Epidermal melanocyte (primary cell): ENCODE measurements around the gene PPP1R1C.

Experiments
- DNase-seq: peaks from one replicate; pipeline ENCODE4 v3.0.0; 2011; ENCODE audit warnings: low spot score; ENCODE audit not compliant: insufficient read length

The PPP1R1C gene

GRCh38 chr2:181971032-181971431 lies 14.6 kb upstream of the PPP1R1C start:
- DNase-seq: no peak

GRCh38 chr2:181972431-181973170 lies 13.1 kb upstream of the PPP1R1C start:
- no peak for DNase-seq

- no peak for DNase-seq
Measured at GRCh38 chr2:181973171-181973783, 12.4 kb upstream of the PPP1R1C start.

GRCh38 chr2:181977661-181978350 lies 7.8 kb upstream of the PPP1R1C start:
- DNase-seq: no peak

- DNase-seq: no peak
Measured at GRCh38 chr2:181978351-181979150, 7.1 kb upstream of the PPP1R1C start.

- no peak for DNase-seq
Measured at GRCh38 chr2:181984060-181984459, 1.6 kb upstream of the PPP1R1C start.

GRCh38 chr2:181984814-181985631 lies 630 bp upstream of the PPP1R1C start:
- no peak for DNase-seq

DNA sequence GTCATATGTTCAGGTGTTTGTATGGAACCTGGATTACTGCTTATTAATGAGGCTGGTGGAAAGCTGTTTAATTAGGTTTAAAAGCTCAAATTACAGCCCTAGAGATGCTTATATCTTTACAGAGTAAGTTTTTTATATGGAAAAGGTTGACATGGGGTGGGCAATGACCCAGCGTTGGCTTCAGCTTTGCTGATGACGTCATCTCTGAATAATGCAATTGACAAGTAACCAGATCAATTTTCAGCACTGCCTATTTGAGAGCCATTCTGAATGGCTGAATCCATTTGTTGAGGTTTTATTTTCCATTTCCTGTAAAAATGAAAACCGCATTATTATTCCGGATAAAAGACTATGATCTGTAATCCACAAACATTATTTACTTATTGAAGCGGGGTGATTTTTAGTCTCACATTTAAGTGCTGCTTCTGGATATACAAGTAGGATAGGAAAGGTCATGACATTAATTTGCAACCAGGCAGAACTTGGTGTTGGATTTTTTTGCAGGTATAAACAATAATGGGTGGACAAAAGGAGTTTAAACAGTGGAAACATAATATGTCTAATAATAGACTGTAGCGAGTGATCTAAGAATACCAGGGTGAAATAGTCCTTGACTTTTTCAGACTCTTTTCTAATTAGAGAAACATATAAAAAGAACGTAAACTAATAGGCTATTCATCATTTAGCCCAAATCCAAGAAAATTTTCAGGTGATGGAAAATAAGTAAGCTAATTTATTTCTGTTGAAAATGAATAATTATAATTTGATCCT lies 2.7 kb downstream of the PPP1R1C start:
- DNase-seq: no peak

DNA sequence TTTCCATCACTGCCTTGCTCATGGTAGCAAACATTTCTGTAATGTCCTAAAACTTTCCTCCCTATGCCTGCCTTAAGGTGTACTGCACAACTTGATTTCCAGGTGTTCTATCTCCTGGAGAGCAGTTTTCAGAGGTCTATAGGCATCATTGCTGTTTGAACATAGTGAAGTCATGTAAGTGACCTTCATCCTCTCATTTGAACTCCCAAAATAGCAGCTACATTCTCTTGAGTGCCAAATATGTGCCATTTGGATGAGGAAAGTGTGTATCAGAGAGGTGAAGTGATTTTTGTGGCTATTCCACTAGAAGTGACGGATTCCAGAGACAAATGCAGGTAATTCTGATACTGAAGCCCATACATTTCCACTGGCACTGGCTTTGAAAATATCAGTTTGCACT lies 3.4 kb downstream of the PPP1R1C start:
- DNase-seq: no peak

DNA sequence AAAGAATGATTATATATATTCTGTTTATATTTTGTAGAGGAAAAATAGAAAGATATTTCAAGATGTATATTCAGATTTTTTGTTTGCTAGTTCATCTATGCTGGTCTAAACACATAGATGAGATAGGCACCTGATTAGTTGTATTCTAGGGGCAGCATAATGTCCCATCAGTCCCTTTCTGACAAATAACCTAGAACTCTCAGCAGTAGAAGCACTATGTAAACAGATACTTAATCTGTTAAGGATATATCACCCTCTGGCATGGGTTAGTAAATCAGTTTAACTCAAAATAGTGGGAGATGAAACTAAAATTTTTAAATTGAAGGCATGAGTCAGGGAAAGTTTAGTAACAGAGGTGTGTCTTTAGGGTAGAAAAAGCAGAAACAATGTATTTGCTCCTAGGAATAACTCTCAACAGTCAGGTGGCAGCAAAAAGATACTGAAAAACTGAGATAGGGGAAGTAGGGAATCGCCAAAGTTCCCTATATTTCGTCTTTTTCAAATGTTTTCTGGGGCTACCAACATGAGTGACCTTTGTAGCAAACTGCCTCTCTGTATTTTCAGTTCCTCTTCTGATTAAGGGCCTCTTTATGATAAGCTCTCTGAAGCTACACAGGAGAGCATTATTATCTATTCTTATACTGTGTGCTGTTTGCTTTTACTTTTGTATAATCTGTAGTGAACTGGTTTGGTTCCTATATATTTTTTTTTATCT lies 5.7 kb downstream of the PPP1R1C start:
- no peak for DNase-seq

DNA sequence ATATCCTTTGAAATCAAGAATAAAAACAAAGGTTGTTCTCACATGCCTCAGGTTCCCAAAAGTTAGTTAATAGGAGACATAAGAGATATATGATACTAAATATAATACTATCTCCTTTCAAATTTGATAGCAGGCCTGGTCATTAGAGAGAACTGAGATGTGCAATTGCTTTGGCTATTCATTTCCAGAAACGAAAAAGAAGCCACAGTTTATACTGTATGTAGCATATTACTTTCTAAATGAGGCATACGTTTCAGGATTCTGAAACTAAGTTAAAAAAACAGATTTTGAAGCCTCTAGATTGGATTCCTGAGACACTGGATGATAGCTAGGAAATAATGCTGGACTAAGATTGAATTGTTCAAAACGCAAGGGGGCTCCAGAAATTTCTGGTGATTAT lies 7.1 kb downstream of the PPP1R1C start:
- no peak for DNase-seq

DNA sequence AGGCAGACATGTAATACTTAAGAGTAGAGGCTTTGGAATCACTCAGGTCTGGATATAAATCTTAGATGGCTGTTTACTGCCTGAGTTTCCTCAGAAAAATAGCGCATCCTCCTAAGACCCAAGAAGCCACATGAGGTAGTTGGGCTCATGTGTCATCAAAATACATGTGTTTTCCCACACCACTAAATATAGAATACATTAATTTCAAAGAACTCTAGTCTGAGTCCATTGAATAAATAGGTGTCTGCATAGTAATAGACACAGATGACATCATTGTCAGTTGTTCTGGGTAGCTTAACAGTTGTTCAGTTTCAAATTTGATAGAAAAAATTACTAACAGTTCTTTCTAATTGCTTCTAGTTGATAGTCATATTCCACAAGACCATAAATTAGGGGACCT lies 9.6 kb downstream of the PPP1R1C start:
- no peak for DNase-seq

DNA sequence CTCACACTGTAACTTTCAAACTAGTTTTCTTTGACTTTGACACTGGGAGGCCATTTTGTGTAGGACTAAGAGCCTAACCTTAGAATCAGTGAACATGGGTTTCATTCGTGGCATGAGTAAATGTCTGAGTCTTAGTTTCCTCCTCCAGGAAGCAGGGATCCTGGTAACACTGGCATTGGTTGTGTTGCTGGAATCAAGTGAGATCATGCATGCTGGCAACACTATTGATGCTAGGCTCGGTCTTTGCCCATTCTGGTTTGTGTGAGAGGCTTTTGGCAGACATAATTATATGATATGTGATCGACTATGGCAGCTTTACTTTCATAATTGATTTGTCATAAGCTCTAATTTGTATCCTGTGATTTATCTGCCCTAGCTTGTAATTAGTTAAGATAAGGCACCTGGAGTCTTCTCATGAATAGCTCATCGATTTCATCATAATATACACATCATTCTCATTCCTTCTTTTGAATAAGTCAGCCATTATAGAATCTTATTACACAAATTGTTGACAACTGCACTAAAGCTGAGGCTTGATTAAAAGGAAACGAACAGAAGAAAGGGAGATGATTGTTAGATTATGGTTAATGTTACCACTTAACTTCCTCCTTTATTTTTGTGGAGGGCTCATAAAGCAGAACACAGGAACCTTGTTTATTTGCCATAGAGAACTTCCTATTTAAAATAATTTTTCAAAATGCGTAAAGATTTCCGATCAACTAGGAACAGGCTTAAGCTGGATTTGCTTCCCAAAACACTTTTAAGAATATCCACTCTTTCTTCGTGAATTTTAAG lies 12.6 kb downstream of the PPP1R1C start:
- DNase-seq: no peak

DNA sequence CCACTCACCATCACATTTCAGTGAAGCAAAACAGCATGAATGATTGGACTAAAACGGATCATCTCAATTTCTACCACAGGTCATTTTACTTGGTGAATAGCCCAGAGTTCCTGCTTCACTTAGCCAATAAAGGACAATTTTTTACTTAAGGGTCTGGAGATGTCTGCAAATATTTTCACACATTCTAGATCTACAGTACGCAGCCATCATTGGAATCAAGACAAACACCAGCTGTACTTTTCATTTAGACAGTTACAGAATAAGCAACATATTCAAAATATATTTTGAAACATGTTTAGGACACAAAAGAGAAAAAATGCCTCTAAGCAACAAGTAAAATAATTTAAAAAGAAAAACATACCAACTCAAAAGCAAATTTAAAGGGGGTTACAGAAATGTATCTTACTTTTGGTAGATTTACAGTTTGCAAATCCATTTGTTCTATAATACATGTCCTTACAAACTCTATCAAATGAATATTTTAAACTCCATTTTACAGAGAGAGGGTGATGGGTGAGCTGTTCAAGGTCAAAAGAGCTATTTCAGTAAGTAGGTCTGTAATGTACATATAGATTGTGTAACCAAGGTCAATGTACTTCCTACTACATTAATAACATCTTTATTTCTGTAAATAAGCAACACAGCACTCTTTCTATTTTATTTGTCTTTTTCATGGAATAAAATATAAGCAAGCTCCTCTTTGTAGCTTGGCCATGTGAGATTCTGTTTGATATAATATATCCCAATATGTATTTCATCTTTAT lies 13.4 kb downstream of the PPP1R1C start:
- no peak for DNase-seq

DNA sequence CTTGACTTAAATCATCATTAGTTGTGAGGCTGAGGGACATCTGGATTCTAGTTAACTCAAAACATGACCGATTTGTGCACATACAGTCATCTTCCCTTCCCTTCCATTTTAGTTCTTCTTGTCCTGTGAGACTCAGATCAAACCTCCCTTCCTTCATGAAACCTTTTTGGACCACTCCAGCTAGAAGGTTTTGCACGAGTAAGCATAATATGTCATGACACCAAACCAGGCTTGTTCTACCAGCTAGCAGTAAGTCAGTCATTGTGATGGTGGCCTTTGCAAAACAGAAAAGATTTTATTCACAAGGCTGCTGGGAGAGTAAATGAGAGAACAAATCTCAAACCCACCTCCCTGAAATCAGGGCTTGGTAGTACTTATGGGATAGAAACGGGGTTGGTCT lies 14.3 kb downstream of the PPP1R1C start:
- no peak for DNase-seq

DNA sequence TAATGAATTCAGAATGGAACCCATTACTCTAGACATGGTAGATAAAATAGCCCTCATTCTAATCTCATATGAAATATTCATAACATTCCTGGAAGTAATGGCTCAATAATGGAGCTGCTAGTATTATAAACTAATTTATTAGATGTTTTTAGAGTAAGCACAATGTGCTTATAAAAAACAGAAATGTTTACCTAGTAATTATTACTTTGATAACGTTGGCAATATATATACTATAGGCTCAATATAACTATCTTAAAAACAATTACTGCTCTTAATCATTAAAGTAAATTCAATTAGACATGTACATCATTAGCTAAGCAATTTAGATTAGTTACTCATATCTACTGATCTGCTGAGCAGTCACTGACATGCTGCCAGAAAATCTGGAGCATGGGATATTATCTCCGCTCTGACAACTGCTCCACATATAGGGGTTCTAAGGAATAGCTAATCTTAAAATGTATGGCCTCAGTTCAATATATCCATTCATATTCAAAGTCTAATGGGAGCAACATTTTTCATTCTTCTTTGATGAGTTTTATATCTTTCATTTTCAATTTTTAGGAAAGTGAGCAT lies 19.4 kb downstream of the PPP1R1C start:
- no peak for DNase-seq

- DNase-seq: no peak
Measured at GRCh38 chr2:182006595-182007341, 21.1 kb downstream of the PPP1R1C start.
